Loucy (cell line): ENCODE results near the gene CCDC73.

Source experiments
- H2AFZ ChIP-seq: fragments of 200-600 bp; sonication (generic); 2 replicates; pipeline ENCODE4 v1.6.0; 2016; ENCODE audit warnings: antibody characterized with exemption, mild to moderate bottlenecking, low read length, moderate library complexity
- H3F3A ChIP-seq: fragments of 200-600 bp; 2 replicates; pipeline ENCODE4 v1.6.0; 2016; ENCODE audit warnings: antibody characterized with exemption, low read depth, mild to moderate bottlenecking
- H3K27me3 ChIP-seq: fragments of 200-600 bp; sonication (generic); 2 replicates; pipeline ENCODE4 v1.6.1; 2014; ENCODE audit warnings: low read length, mild to moderate bottlenecking; ENCODE audit not compliant: insufficient read depth, poor library complexity, severe bottlenecking
- H3K36me3 ChIP-seq: fragments of 200-600 bp; sonication (generic); 2 replicates; pipeline ENCODE4 v1.6.1; 2016; ENCODE audit warnings: low read length; ENCODE audit not compliant: insufficient read depth
- H3K4me1 ChIP-seq: fragments of 200-600 bp; sonication (generic); 2 replicates; pipeline ENCODE4 v1.5.1; 2014; ENCODE audit warnings: low read length, mild to moderate bottlenecking; ENCODE audit not compliant: insufficient read depth, poor library complexity, severe bottlenecking
- H3K4me2 ChIP-seq: fragments of 200-600 bp; sonication (generic); 2 replicates; pipeline ENCODE4 v1.6.0; 2014; ENCODE audit warnings: antibody characterized with exemption, low read length, low read depth, mild to moderate bottlenecking; ENCODE audit not compliant: poor library complexity, severe bottlenecking
- H3K4me3 ChIP-seq: fragments of 200-600 bp; sonication (generic); 2 replicates; pipeline ENCODE4 v1.5.1; 2014; ENCODE audit warnings: low read length, mild to moderate bottlenecking, mixed read lengths; ENCODE audit not compliant: poor library complexity, severe bottlenecking
- H3K79me2 ChIP-seq: fragments of 200-600 bp; sonication (generic); 2 replicates; pipeline ENCODE4 v1.6.1; 2014; ENCODE audit warnings: low read length; ENCODE audit not compliant: insufficient read depth
- H3K9ac ChIP-seq: fragments of 200-600 bp; sonication (generic); 2 replicates; pipeline ENCODE4 v1.6.0; 2014; ENCODE audit warnings: mild to moderate bottlenecking, low read depth, low read length, moderate library complexity; ENCODE audit not compliant: poor library complexity, severe bottlenecking
- H3K9me2 ChIP-seq: fragments of 200-600 bp; sonication (generic); replicated peaks from 2 replicates; pipeline ENCODE4 v1.6.1; 2016; ENCODE audit warnings: low read depth, low read length, mixed read lengths
- H3K9me3 ChIP-seq: fragments of 200-600 bp; sonication (generic); 2 replicates; pipeline ENCODE4 v1.6.1; 2014; ENCODE audit warnings: mild to moderate bottlenecking, antibody characterized with exemption, low read length, low read depth; ENCODE audit not compliant: insufficient read depth
- H4K20me1 ChIP-seq: fragments of 200-600 bp; sonication (generic); 2 replicates; pipeline ENCODE4 v1.6.0; 2014; ENCODE audit warnings: antibody characterized with exemption, low read length, mild to moderate bottlenecking; ENCODE audit not compliant: insufficient read depth, poor library complexity, severe bottlenecking
- CTCF ChIP-seq: fragments of 200-600 bp; sonication (generic); conservative IDR thresholded peaks from 2 replicates; pipeline ENCODE4 v1.5.1; 2014; ENCODE audit warnings: mild to moderate bottlenecking, antibody characterized with exemption, low read length
- EZH2phosphoT487 ChIP-seq: fragments of 200-600 bp; IDR thresholded peaks from 2 replicates; pipeline ENCODE4 v1.6.1; 2018; ENCODE audit warnings: antibody characterized with exemption, mild to moderate bottlenecking, moderate library complexity, borderline replicate concordance

Gene CCDC73

GRCh38 chr11:32706985-32707741 lies 87.3 kb downstream of the CCDC73 start:
- no peaks in the 10 kb centered on the region for H3F3A ChIP-seq
- peaks cover 21% of the 10 kb centered on the region for H3K4me1 ChIP-seq
- TF ChIP-seq CTCF, result no peak
- no peak for TF ChIP-seq EZH2phosphoT487
- H3K36me3 ChIP-seq, result no peaks in the 10 kb centered on the region
- H3K9ac ChIP-seq, result no peak overlapping the region
- H3K4me3 ChIP-seq, result no peak overlapping the region
- H3K27me3 ChIP-seq, result no peaks in the 10 kb centered on the region
- no peak overlapping the region for H3K4me2 ChIP-seq
- no peaks in the 10 kb centered on the region for H3K9me2 ChIP-seq
- peaks cover 7% of the 10 kb centered on the region; the same call in 1 of the 2 replicates for H3K9me3 ChIP-seq
- H3K79me2 ChIP-seq, result no peaks in the 10 kb centered on the region
- no peak overlapping the region for H2AFZ ChIP-seq
- H4K20me1 ChIP-seq, result no peaks in the 10 kb centered on the region

- Histone ChIP-seq H3F3A (0 out of 2 replicates have a peak, but pooled peaks cover 4% of the 10 kb centered on the region), H3K79me2 (no peaks in the 10 kb centered on the region), H3K4me3 (no peak overlapping the region), H2AFZ (no peak overlapping the region), H3K9ac (no peak overlapping the region), H3K36me3 (no peaks in the 10 kb centered on the region), H3K9me3 (peaks cover 7% of the 10 kb centered on the region; the same call in 1 of the 2 replicates), H3K9me2 (no peaks in the 10 kb centered on the region), H3K4me2 (no peak overlapping the region), H4K20me1 (no peaks in the 10 kb centered on the region), H3K27me3 (no peaks in the 10 kb centered on the region), H3K4me1 (peaks cover 21% of the 10 kb centered on the region)
- TF ChIP-seq EZH2phosphoT487 (no peak), CTCF (no peak)
Measured at GRCh38 chr11:32705309-32706033, 89.0 kb downstream of the CCDC73 start.

- no peak overlapping the region for H3K9ac ChIP-seq
- no peak overlapping the region for H3K4me3 ChIP-seq
- no peaks in the 10 kb centered on the region for H3K79me2 ChIP-seq
- H4K20me1 ChIP-seq, result no peaks in the 10 kb centered on the region
- TF ChIP-seq EZH2phosphoT487 (no peak), CTCF (no peak)
- peaks cover 21% of the 10 kb centered on the region for H3K4me1 ChIP-seq
- no peaks in the 10 kb centered on the region for H3K36me3 ChIP-seq
- H3K9me3 ChIP-seq, result peaks cover 7% of the 10 kb centered on the region; the same call in 1 of the 2 replicates
- H2AFZ ChIP-seq, result no peak overlapping the region
- H3K4me2 ChIP-seq, result no peak overlapping the region
- 0 out of 2 replicates have a peak, but pooled peaks cover 4% of the 10 kb centered on the region for H3F3A ChIP-seq
- H3K9me2 ChIP-seq, result no peaks in the 10 kb centered on the region
- H3K27me3 ChIP-seq, result no peaks in the 10 kb centered on the region
Measured at GRCh38 chr11:32704775-32705174, 89.7 kb downstream of the CCDC73 start.
